PFSK-1 (cell line): ENCODE measurements around the gene SCGB1A1.

Experiments
- FOXP2 ChIP-seq: optimal IDR thresholded peaks from 2 replicates; pipeline ENCODE3; 2011; ENCODE audit warnings: borderline replicate concordance, control low read depth, inconsistent platforms; ENCODE audit not compliant: insufficient read depth; ENCODE audit errors: extremely low read length, extremely low read depth
- POLR2AphosphoS5 ChIP-seq: IDR thresholded peaks from 2 replicates; pipeline ENCODE4 v1.6.1; 2012; ENCODE audit warnings: low read depth, mild to moderate bottlenecking, control low read depth, low read length, moderate library complexity
- REST ChIP-seq, 2 experiments: IDR thresholded peaks; 2 replicates each; pipeline versions ENCODE4 v1.6.1 to v1.8.0; 2011 to 2012; ENCODE audit warnings: low read depth in 2 of 2, low read length in 2 of 2, control low read depth in 1 of 2, inconsistent platforms in 1 of 2, mild to moderate bottlenecking in 1 of 2, moderate library complexity in 1 of 2; ENCODE audit not compliant: insufficient read depth in 1 of 2
- SIN3A ChIP-seq: IDR thresholded peaks from 2 replicates; pipeline ENCODE4 v1.6.1; 2012; ENCODE audit warnings: mild to moderate bottlenecking, low read length, moderate library complexity, borderline replicate concordance; ENCODE audit not compliant: insufficient read depth
- TAF1 ChIP-seq: IDR thresholded peaks from 2 replicates; pipeline ENCODE4 v1.6.1; 2012; ENCODE audit warnings: low read length, control low read depth, borderline replicate concordance; ENCODE audit not compliant: insufficient read depth

The SCGB1A1 gene

GRCh38 chr11:62393735-62394134 is 25.1 kb upstream of the SCGB1A1 start:
- TF ChIP-seq FOXP2 (no peak), TAF1 (no peak), POLR2AphosphoS5 (no peak), REST (IDR thresholded peaks at IDR 0.05; ENCODE audit: insufficient read depth in 1 of 2, low read depth in 2 of 2, low read length in 2 of 2) (no peak), SIN3A (no peak)

GRCh38 chr11:62394825-62395538 is 23.9 kb upstream of the SCGB1A1 start:
- TF ChIP-seq SIN3A (no peak), POLR2AphosphoS5 (no peak), TAF1 (no peak), REST (IDR thresholded peaks at IDR 0.05; ENCODE audit: insufficient read depth in 1 of 2, low read depth in 2 of 2, low read length in 2 of 2) (no peak), FOXP2 (no peak)

- TF ChIP-seq FOXP2 (no peak), TAF1 (no peak), POLR2AphosphoS5 (no peak)
Observed at GRCh38 chr11:62395885-62396551, 22.8 kb upstream of the SCGB1A1 start.

GRCh38 chr11:62398011-62398994 is 20.5 kb upstream of the SCGB1A1 start:
- TF ChIP-seq FOXP2 = no peak

- TF ChIP-seq FOXP2 (no peak), SIN3A (no peak), POLR2AphosphoS5 (no peak), REST (IDR thresholded peaks at IDR 0.05; ENCODE audit: insufficient read depth in 1 of 2, low read depth in 2 of 2, low read length in 2 of 2) (no peak), TAF1 (no peak)
Observed at GRCh38 chr11:62399172-62399877, 19.5 kb upstream of the SCGB1A1 start.
